ENCODE results near the gene NDUFV2.

NDUFV2 gene

DNA sequence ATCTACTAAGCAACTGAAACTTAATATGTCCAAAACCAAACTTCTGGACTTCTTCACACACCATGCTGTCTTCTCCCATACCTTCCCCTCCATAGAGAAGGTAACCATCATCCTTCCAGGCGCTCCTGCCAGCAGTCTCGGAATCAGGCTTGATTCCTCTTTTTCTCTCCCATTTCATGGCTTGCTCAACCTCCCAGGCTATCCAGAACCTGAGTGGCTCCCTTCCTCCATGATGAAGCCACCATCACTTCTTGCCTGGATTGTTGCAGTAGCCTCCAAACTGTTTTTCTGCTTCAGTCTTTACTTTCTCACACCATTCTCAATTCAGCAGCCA is 40.1 kb upstream of the NDUFV2 start:
- Mint-ChIP-seq H3K27ac (peak overlapping the region; percentile 69), H3K4me3 (no peak overlapping the region), H3K4me1 (no peaks in the 10 kb centered on the region), H3K36me3 (ENCODE audit: low read depth) (no peaks in the 10 kb centered on the region), H3K9me3 (no peaks in the 10 kb centered on the region), H3K27me3 (ENCODE audit: low read depth, poor library complexity) (peaks cover 3% of the 10 kb centered on the region)
- no peak for DNase-seq
- TF ChIP-seq, protein P1, sequence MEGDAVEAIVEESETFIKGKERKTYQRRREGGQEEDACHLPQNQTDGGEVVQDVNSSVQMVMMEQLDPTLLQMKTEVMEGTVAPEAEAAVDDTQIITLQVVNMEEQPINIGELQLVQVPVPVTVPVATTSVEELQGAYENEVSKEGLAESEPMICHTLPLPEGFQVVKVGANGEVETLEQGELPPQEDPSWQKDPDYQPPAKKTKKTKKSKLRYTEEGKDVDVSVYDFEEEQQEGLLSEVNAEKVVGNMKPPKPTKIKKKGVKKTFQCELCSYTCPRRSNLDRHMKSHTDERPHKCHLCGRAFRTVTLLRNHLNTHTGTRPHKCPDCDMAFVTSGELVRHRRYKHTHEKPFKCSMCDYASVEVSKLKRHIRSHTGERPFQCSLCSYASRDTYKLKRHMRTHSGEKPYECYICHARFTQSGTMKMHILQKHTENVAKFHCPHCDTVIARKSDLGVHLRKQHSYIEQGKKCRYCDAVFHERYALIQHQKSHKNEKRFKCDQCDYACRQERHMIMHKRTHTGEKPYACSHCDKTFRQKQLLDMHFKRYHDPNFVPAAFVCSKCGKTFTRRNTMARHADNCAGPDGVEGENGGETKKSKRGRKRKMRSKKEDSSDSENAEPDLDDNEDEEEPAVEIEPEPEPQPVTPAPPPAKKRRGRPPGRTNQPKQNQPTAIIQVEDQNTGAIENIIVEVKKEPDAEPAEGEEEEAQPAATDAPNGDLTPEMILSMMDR (IDR thresholded peaks at IDR 0.05): no peak

- Mint-ChIP-seq H3K4me1 (peaks cover 6% of the 10 kb centered on the region), H3K27me3 (ENCODE audit: low read depth, poor library complexity) (peaks cover 3% of the 10 kb centered on the region), H3K27ac (no peak overlapping the region), H3K36me3 (ENCODE audit: low read depth) (no peaks in the 10 kb centered on the region), H3K4me3 (no peak overlapping the region), H3K9me3 (no peaks in the 10 kb centered on the region)
- TF ChIP-seq, protein P1 (IDR thresholded peaks at IDR 0.05): no peak
- DNase-seq: no peak
Observed at GRCh38 chr18:9065864-9066263, 36.6 kb upstream of the NDUFV2 start.

DNA sequence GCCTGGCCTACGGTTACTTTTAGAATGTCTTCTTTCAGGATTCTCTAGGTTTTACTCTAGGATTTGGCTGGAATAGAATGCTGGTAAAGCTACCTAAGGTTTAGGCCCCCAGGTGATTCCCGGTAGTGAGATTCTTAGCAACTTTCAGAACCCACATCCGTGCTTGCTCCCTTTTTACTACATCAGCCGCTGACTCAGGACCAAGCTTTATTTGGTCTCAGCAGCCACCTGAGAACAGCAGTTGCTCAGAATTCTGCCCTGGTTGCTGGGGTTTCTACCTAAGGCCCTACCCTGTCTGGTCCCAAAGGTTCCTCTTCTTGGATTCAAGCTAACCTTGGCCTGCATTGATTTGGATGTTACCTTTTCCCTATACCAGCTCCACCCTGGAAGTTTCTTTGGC is 36.1 kb upstream of the NDUFV2 start:
- peaks cover 6% of the 10 kb centered on the region for H3K4me1 Mint-ChIP-seq
- H3K27me3 Mint-ChIP-seq (ENCODE audit: low read depth, poor library complexity): no peaks in the 10 kb centered on the region
- H3K4me3 Mint-ChIP-seq: no peak overlapping the region
- H3K27ac Mint-ChIP-seq: no peak overlapping the region
- H3K9me3 Mint-ChIP-seq: no peaks in the 10 kb centered on the region
- TF ChIP-seq, protein P1 (IDR thresholded peaks at IDR 0.05): no peak
- no peaks in the 10 kb centered on the region for H3K36me3 Mint-ChIP-seq (ENCODE audit: low read depth)
- DNase-seq: no peak

GRCh38 chr18:9066817-9067306 is 35.6 kb upstream of the NDUFV2 start:
- Mint-ChIP-seq H3K4me3 (no peak overlapping the region), H3K36me3 (ENCODE audit: low read depth) (no peaks in the 10 kb centered on the region), H3K9me3 (no peaks in the 10 kb centered on the region), H3K4me1 (peaks cover 6% of the 10 kb centered on the region), H3K27ac (no peak overlapping the region), H3K27me3 (ENCODE audit: low read depth, poor library complexity) (no peaks in the 10 kb centered on the region)
- TF ChIP-seq, protein P1 (IDR thresholded peaks at IDR 0.05): no peak
- DNase-seq: no peak

- Mint-ChIP-seq H3K27ac (no peak overlapping the region), H3K27me3 (ENCODE audit: low read depth, poor library complexity) (no peaks in the 10 kb centered on the region)
Observed at GRCh38 chr18:9067823-9068222, 34.7 kb upstream of the NDUFV2 start.

DNA sequence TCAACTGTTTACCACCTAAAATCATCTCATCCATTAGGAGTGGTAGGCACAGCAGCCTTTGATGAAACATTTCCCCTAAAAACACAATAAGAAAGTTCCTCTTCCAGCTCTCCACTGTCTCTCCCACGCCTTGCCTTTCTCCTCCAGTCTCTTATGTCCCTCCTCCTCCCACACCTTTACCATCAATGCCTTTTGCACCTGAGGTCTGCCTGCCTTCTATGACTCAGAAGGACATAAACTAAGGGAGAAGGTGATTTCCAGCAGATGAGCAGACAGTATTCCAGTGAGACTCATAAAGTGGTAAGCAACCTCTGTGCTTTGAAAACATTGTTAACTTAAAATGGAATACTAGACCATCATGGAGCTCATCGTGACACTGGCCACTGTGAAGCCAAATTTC is 34.2 kb upstream of the NDUFV2 start:
- no peaks in the 10 kb centered on the region for H3K9me3 Mint-ChIP-seq
- H3K36me3 Mint-ChIP-seq (ENCODE audit: low read depth): no peaks in the 10 kb centered on the region
- no peak overlapping the region for H3K27ac Mint-ChIP-seq
- DNase-seq: no peak
- H3K4me1 Mint-ChIP-seq: peaks cover 6% of the 10 kb centered on the region
- H3K27me3 Mint-ChIP-seq (ENCODE audit: low read depth, poor library complexity): no peaks in the 10 kb centered on the region
- no peak overlapping the region for H3K4me3 Mint-ChIP-seq
- TF ChIP-seq, protein P1 (IDR thresholded peaks at IDR 0.05): no peak

More at GRCh38 chr18:9067823-9068222, 34.7 kb upstream of the NDUFV2 start:
- no peaks in the 10 kb centered on the region for H3K36me3 Mint-ChIP-seq (ENCODE audit: low read depth)
- H3K9me3 Mint-ChIP-seq: no peaks in the 10 kb centered on the region
- H3K4me3 Mint-ChIP-seq: no peak overlapping the region
- TF ChIP-seq, protein P1 (IDR thresholded peaks at IDR 0.05): no peak
- no peak for DNase-seq
- peaks cover 6% of the 10 kb centered on the region for H3K4me1 Mint-ChIP-seq

Measured in nephron progenitor cell (in vitro differentiated cells).